ENCODE data around the gene MYCBP2.

MYCBP2 gene

DNA sequence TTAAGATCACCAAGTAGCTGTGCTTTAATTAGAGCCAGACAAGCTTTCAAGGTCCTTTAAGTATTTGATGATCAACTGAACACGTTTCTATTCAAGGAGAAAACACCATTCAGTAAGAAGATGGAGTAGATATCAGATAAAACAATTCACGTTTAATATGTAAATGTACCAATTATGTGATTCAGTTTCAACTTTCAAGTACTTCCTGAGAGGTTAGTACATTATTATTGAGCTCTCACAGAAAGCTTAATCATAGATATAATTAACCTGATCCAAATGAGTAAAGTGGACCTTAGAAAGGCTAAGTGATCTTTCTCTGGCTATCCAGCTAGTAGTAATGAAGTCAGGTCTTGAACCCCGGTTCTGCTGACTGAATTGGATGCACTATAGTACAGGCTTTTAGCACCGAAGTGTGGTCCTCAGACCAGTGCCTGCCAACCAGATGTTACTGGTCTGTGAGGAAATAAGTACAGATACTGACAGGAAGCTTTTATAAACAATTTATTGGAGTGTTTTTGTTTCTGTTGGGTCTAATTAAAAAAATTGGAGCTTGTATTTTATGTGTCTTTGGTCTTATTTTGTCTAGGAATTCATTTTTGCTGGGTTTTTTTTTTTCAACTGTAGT is 324.8 kb downstream of the MYCBP2 start:
- DNase-seq (ENCODE audit: low read depth in 1 of 2, low spot score in 1 of 2), result no peak

DNA sequence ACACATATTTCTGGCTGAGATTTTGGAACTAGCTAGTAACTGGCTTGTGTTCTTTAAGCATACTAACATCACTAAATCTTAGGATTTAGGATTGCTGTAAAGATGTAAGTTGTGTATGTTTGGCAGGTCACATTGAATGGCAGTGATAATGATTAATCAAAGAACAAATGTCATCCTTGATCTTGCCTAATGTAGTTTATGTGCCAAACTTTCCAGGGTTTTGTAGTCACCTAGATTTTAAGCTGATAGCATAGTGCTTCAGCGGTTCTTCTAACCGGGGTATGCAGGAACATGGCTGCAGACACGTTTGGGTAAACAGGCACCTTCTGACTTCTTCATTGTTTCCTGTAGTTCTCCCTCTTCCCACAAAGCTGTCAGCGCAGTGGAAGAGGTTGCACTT is 325.4 kb downstream of the MYCBP2 start:
- no peak for DNase-seq (ENCODE audit: low read depth in 1 of 2, low spot score in 1 of 2)

DNA sequence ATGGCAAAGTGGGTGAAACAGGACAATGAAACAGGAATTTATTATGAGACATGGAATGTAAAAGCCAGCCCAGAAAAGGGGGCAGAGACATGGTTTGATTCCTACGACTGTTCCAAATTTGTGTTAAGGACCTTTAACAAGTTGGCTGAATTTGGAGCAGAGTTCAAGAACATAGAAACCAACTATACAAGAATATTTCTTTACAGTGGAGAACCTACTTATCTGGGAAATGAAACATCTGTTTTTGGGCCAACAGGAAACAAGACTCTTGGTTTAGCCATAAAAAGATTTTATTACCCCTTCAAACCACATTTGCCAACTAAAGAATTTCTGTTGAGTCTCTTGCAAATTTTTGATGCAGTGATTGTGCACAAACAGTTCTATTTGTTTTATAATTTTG is 326.4 kb downstream of the MYCBP2 start:
- no peak for DNase-seq (ENCODE audit: low read depth in 1 of 2, low spot score in 1 of 2)
